H1 (cell line): ENCODE results near the gene KEL. TPM values are rescaled to one million over a fixed set of nuclear protein-coding genes. Genes with fewer than 3 reads are reported as not detected.

Experiments used
- CTCF ChIA-PET: fragments of 300-600 bp; sonication (Branson Sonifier 250); formaldehyde crosslinking; loops from one replicate; lab custom pipeline; 2021; ENCODE audit not compliant: partially characterized antibody; lab: Charles Lee
- POLR2A ChIA-PET: fragments of 300-600 bp; sonication (Branson Sonifier 250); formaldehyde crosslinking; loops from one replicate; lab custom pipeline; 2021; ENCODE audit warnings: inconsistent platforms; ENCODE audit not compliant: partially characterized antibody; lab: Charles Lee
- DNase-seq, 2 experiments: peaks; one replicate each; pipeline versions ENCODE4 v3.0.0 to v3.0.0-alpha.2; 2010 to 2022; ENCODE audit warnings: low spot score in 2 of 2, low read depth in 1 of 2, mixed read lengths in 1 of 2
- FAIRE-seq: peaks from 2 replicates; lab custom pipeline; 2011; peaks lifted over from hg19 to GRCh38; lab: Jason Lieb, UNC
- H2AFZ ChIP-seq: 2 replicates; pipeline ENCODE4 v1.8.1; 2012; ENCODE audit warnings: low read length, inconsistent platforms
- H2AK5ac ChIP-seq: 2 replicates; pipeline ENCODE4 v1.6.1; 2013; ENCODE audit warnings: low read depth, low read length
- H2BK120ac ChIP-seq: replicated peaks from 2 replicates; pipeline ENCODE3; 2013; ENCODE audit warnings: low read depth, low read length, inconsistent platforms
- H2BK12ac ChIP-seq: 2 replicates; pipeline ENCODE4 v1.6.1; 2013; ENCODE audit warnings: low read depth, low read length
- H2BK15ac ChIP-seq: 2 replicates; pipeline ENCODE4 v1.6.1; 2013; ENCODE audit warnings: low read length
- H2BK20ac ChIP-seq: 2 replicates; pipeline ENCODE4 v1.6.1; 2013; ENCODE audit warnings: low read length
- H2BK5ac ChIP-seq: 2 replicates; pipeline ENCODE4 v1.6.1; 2013; ENCODE audit warnings: low read depth, low read length
- H3K14ac ChIP-seq: 2 replicates; pipeline ENCODE4 v1.6.1; 2013; ENCODE audit warnings: inconsistent platforms; ENCODE audit not compliant: insufficient read length
- H3K18ac ChIP-seq: 2 replicates; pipeline ENCODE4 v1.6.1; 2013; ENCODE audit warnings: low read length; ENCODE audit errors: extremely low read depth
- H3K23ac ChIP-seq: 2 replicates; pipeline ENCODE4 v1.6.1; 2013; ENCODE audit warnings: inconsistent platforms; ENCODE audit not compliant: insufficient read length
- H3K23me2 ChIP-seq: 2 replicates; pipeline ENCODE4 v1.6.1; 2013; ENCODE audit warnings: low read depth, low read length
- H3K27ac ChIP-seq: 2 replicates; pipeline ENCODE4 v1.6.1; 2011; ENCODE audit warnings: low read depth, low read length, inconsistent platforms
- H3K27me3 ChIP-seq, 4 experiments: replicated peaks in 1 of 4; 1 replicate in 1 of 4; 2 replicates in 3 of 4; pipeline versions ENCODE4 v1.6.1 to v1.8.1; 2011 to 2013; ENCODE audit warnings: low read length in 3 of 4, mild to moderate bottlenecking in 3 of 4, inconsistent platforms in 2 of 4, mixed read lengths in 2 of 4, moderate library complexity in 1 of 4; ENCODE audit not compliant: control insufficient read depth in 3 of 4, insufficient read depth in 3 of 4; ENCODE audit errors: extremely low read depth in 1 of 4
- H3K36me3 ChIP-seq, 4 experiments: 2 replicates each; pipeline versions ENCODE4 v1.6.1 to v1.8.1; 2011 to 2013; ENCODE audit warnings: mild to moderate bottlenecking in 4 of 4, low read length in 3 of 4, moderate library complexity in 2 of 4, control low read depth in 1 of 4, inconsistent platforms in 1 of 4; ENCODE audit not compliant: insufficient read depth in 4 of 4, control insufficient read depth in 2 of 4
- H3K4ac ChIP-seq: replicated peaks from 2 replicates; pipeline ENCODE3; 2013; ENCODE audit warnings: low read length, low read depth, mixed read lengths, inconsistent platforms; ENCODE audit not compliant: insufficient read length
- H3K4me1 ChIP-seq, 4 experiments: replicated peaks in 1 of 4; 1 replicate in 1 of 4; 2 replicates in 3 of 4; pipeline versions ENCODE4 v1.6.1 to v1.8.1; 2011 to 2013; ENCODE audit warnings: low read length in 3 of 4, inconsistent platforms in 2 of 4, mixed read lengths in 1 of 4; ENCODE audit not compliant: insufficient read depth in 4 of 4, control insufficient read depth in 3 of 4
- H3K4me2 ChIP-seq, 2 experiments: 2 replicates each; pipeline versions ENCODE4 v1.6.1 to v1.8.1; 2011 to 2013; ENCODE audit warnings: low read depth in 2 of 2, low read length in 2 of 2, control low read depth in 1 of 2, inconsistent platforms in 1 of 2, mild to moderate bottlenecking in 1 of 2; ENCODE audit not compliant: insufficient read depth in 1 of 2
- H3K4me3 ChIP-seq, 4 experiments: fragments of 200-600, 300-600 bp in 1 of 4; sonication (generic), shearing (Covaris generic), sonication (Bioruptor Twin) in 1 of 4; 2 replicates each; pipeline versions ENCODE4 v1.5.1 to v1.8.1; 2011 to 2016; ENCODE audit warnings: low read length in 4 of 4, low read depth in 3 of 4, control low read depth in 2 of 4, inconsistent platforms in 2 of 4, mild to moderate bottlenecking in 2 of 4, mixed read lengths in 1 of 4, moderate library complexity in 1 of 4; ENCODE audit not compliant: insufficient read depth in 2 of 4; ENCODE audit errors: extremely low read depth in 1 of 4
- H3K56ac ChIP-seq: replicated peaks from 2 replicates; pipeline ENCODE3; 2013; ENCODE audit warnings: low read depth, mild to moderate bottlenecking, mixed read lengths, low read length, inconsistent platforms; ENCODE audit not compliant: insufficient read length
- H3K79me1 ChIP-seq: 2 replicates; pipeline ENCODE4 v1.6.1; 2013; ENCODE audit warnings: low read depth, low read length, control low read depth
- H3K79me2 ChIP-seq, 2 experiments: 2 replicates each; pipeline versions ENCODE4 v1.6.1 to v1.8.1; 2012 to 2013; ENCODE audit warnings: low read length in 2 of 2, mild to moderate bottlenecking in 2 of 2, inconsistent platforms in 1 of 2; ENCODE audit not compliant: insufficient read depth in 2 of 2, control insufficient read depth in 1 of 2
- H3K9ac ChIP-seq, 4 experiments: replicated peaks in 1 of 4; 1 replicate in 1 of 4; 2 replicates in 3 of 4; pipeline versions ENCODE4 v1.6.1 to v1.8.1; 2011 to 2013; ENCODE audit warnings: low read depth in 3 of 4, low read length in 3 of 4, control low read depth in 2 of 4, mild to moderate bottlenecking in 2 of 4, moderate library complexity in 2 of 4, inconsistent platforms in 1 of 4; ENCODE audit errors: extremely low read depth in 1 of 4
- H3K9me3 ChIP-seq, 2 experiments: 2 replicates each; pipeline versions ENCODE4 v1.6.1 to v1.8.1; 2012 to 2013; ENCODE audit warnings: mild to moderate bottlenecking in 2 of 2, moderate library complexity in 2 of 2, control low read depth in 1 of 2, inconsistent platforms in 1 of 2, low read depth in 1 of 2, low read length in 1 of 2, mixed read lengths in 1 of 2; ENCODE audit not compliant: insufficient read depth in 2 of 2
- H4K20me1 ChIP-seq, 2 experiments: replicated peaks in 1 of 2; 2 replicates each; pipeline versions ENCODE3 to v1.8.1; 2011 to 2013; ENCODE audit warnings: inconsistent platforms in 2 of 2, low read length in 2 of 2, mild to moderate bottlenecking in 1 of 2; ENCODE audit not compliant: insufficient read depth in 2 of 2, control insufficient read depth in 1 of 2
- H4K5ac ChIP-seq: 2 replicates; pipeline ENCODE4 v1.6.1; 2013; ENCODE audit warnings: low read length, low read depth, mixed read lengths, inconsistent platforms; ENCODE audit not compliant: insufficient read length
- H4K8ac ChIP-seq: 2 replicates; pipeline ENCODE4 v1.8.0; 2013; ENCODE audit warnings: mild to moderate bottlenecking, moderate library complexity, low read length, inconsistent platforms; ENCODE audit not compliant: insufficient read depth; ENCODE audit errors: extremely low read depth
- H4K91ac ChIP-seq: replicated peaks from 2 replicates; pipeline ENCODE3; 2013; ENCODE audit warnings: low read length, mixed read lengths, inconsistent platforms; ENCODE audit not compliant: insufficient read length
- CREB1 ChIP-seq: IDR thresholded peaks from 2 replicates; pipeline ENCODE4 v1.6.1; 2012; ENCODE audit warnings: inconsistent platforms
- EZH2 ChIP-seq: fragments of 200-600 bp; sonication (generic); IDR thresholded peaks from 2 replicates; pipeline ENCODE4 v1.7.1; 2012; ENCODE audit warnings: low read depth, mild to moderate bottlenecking, moderate library complexity, low read length, inconsistent platforms; ENCODE audit not compliant: severe bottlenecking
- KDM4A ChIP-seq: IDR thresholded peaks from one replicate; pipeline ENCODE4 v1.7.1; 2012; ENCODE audit warnings: low read depth, mild to moderate bottlenecking, moderate library complexity, low read length, inconsistent platforms; ENCODE audit not compliant: severe bottlenecking
- MAFK ChIP-seq: IDR thresholded peaks from 2 replicates; pipeline ENCODE4 v1.6.1; 2012; ENCODE audit warnings: low read depth, mild to moderate bottlenecking, improper control_type of control experiment, low read length
- RAD21 ChIP-seq, 2 experiments: IDR thresholded peaks in 1 of 2; conservative IDR thresholded peaks in 1 of 2; 2 replicates each; pipeline ENCODE4 v1.6.1; 2011; ENCODE audit warnings: low read depth in 2 of 2, low read length in 2 of 2, improper control_type of control experiment in 1 of 2, inconsistent platforms in 1 of 2, mild to moderate bottlenecking in 1 of 2, moderate library complexity in 1 of 2
- RBBP5 ChIP-seq: IDR thresholded peaks from 2 replicates; pipeline ENCODE4 v1.7.1; 2012; ENCODE audit warnings: low read depth, mild to moderate bottlenecking, inconsistent platforms, low read length, moderate library complexity, borderline replicate concordance
- RXRA ChIP-seq: IDR thresholded peaks from 2 replicates; pipeline ENCODE4 v1.6.1; 2011; ENCODE audit warnings: low read depth, mild to moderate bottlenecking, low read length, moderate library complexity; ENCODE audit not compliant: insufficient read depth
- SIRT6 ChIP-seq: IDR thresholded peaks from one replicate; pipeline ENCODE4 v1.7.1; 2012; ENCODE audit warnings: low read length, inconsistent platforms
- whole genome bisulfite sequencing, 2 experiments: shearing (Covaris generic) in 1 of 2; methylation state at CpG; one replicate each; pipeline versions ENCODE4 v1.1.6 to v1.1.7; 2013 to 2015; ENCODE audit warnings: low lambda C conversion rate in 2 of 2, mixed read lengths in 2 of 2, inconsistent platforms in 1 of 2, low coverage in 1 of 2, missing lambda C conversion rate in 1 of 2; ENCODE audit not compliant: insufficient replicate concordance in 2 of 2, insufficient coverage in 1 of 2, insufficient read length in 1 of 2; ENCODE audit errors: extremely low coverage in 1 of 2, missing lambda C conversion rate in 1 of 2; 5-methylcytosine and 5-hydroxymethylcytosine counted together
- polyA plus RNA-seq, 7 experiments: library from polyadenylated mRNA; depleted of rRNA in 3 of 7; stranded (reverse) in 5 of 7; unstranded in 2 of 7; fragments of >200 nt in 5 of 7; fragments of 200-250 nt in 2 of 7; gene quantifications; 1 replicate in 5 of 7; 2 replicates in 1 of 7; 4 replicates in 1 of 7; pipeline versions ENCODE4 v1.2.1 to v1.2.3, GENCODE V29; 2011 to 2013; ENCODE audit warnings: missing spikeins in 2 of 7, mixed read lengths in 2 of 7
- total RNA-seq: library from RNA; stranded (reverse); fragmentation: NEBNext Ultra II Directional; extraction: Animal tissue kit (Norgen Biotek cat#: 25700); gene quantifications from 2 replicates; pipeline ENCODE4 v1.2.1, GENCODE V29; 2021
- TF ChIP-seq, protein P1 (sequence below), 3 experiments: IDR thresholded peaks; 1 replicate in 2 of 3; 2 replicates in 1 of 3; pipeline versions ENCODE4 v1.5.1 to v1.6.1; 2011; ENCODE audit warnings: low read length in 3 of 3, mild to moderate bottlenecking in 3 of 3, inconsistent platforms in 2 of 3, low read depth in 1 of 3, moderate library complexity in 1 of 3; ENCODE audit not compliant: insufficient read depth in 1 of 3; ENCODE audit errors: control extremely low read depth in 1 of 3

The KEL gene
- total and polyA plus RNA-seq, 2 of the 8 experiments (the other 6 are each of a cell fraction or from before 2014, with no cell fraction given), result 1.8 to 1.9 TPM

GRCh38 chr7:142932386-142933091, 29.6 kb downstream of the KEL start:
- Histone ChIP-seq H3K14ac (no peak overlapping the region), H4K5ac (no peak overlapping the region), H3K4ac (no peak overlapping the region), H3K79me2 (no peaks in the 10 kb centered on the region), H3K23ac (no peak overlapping the region), H3K27ac (no peak overlapping the region), H3K4me3 (no peak overlapping the region), H3K18ac (no peak overlapping the region), H4K91ac (no peak overlapping the region), H3K36me3 (no peaks in the 10 kb centered on the region), H2BK120ac (no peak overlapping the region), H3K4me2 (no peak overlapping the region; a peak in 1 of 4 replicates), H2BK15ac (no peak overlapping the region), H3K79me1 (no peaks in the 10 kb centered on the region), H2BK20ac (no peak overlapping the region), H4K20me1 (no peaks in the 10 kb centered on the region), H2BK5ac (no peak overlapping the region), H2AK5ac (no peak overlapping the region), H3K9ac (no peak overlapping the region), H2BK12ac (no peak overlapping the region), H3K4me1 (peaks cover 0 to 5% (median 2%) of the 10 kb centered on the region in 4 experiments; a peak in 3 of 7 replicates), H3K23me2 (peaks cover 2% of the 10 kb centered on the region; the same call in 1 of the 2 replicates), H2AFZ (0 out of 2 replicates have a peak overlapping the region, but pooled peaks have one; percentile 44), H4K8ac (no peak overlapping the region), H3K56ac (no peak overlapping the region), H3K9me3 (no peaks in the 10 kb centered on the region), H3K27me3 (no peaks in the 10 kb centered on the region; a peak in 2 of 7 replicates)
- DNase-seq, result no peak
- 88% methylated on average over 5 of the region's 5 CpGs; no CpG with 5 or more reads in 1 of the 2 experiments for WGBS, 2 experiments
- ChIA-PET CTCF (interaction anchor here (0.8 to 4.4 kb wide), 14 partner anchors 7 to 119 kb away, joined by 3 to 36 read pairs (median 8); no protein-coding TSS in a partner anchor), POLR2A (interaction anchor here (0.9 kb wide), 1 partner anchor 22 kb away, joined by 3 read pairs; no protein-coding TSS in a partner anchor)
- no peak for FAIRE-seq
- no peak for TF ChIP-seq EZH2
- TF ChIP-seq, protein P1, sequence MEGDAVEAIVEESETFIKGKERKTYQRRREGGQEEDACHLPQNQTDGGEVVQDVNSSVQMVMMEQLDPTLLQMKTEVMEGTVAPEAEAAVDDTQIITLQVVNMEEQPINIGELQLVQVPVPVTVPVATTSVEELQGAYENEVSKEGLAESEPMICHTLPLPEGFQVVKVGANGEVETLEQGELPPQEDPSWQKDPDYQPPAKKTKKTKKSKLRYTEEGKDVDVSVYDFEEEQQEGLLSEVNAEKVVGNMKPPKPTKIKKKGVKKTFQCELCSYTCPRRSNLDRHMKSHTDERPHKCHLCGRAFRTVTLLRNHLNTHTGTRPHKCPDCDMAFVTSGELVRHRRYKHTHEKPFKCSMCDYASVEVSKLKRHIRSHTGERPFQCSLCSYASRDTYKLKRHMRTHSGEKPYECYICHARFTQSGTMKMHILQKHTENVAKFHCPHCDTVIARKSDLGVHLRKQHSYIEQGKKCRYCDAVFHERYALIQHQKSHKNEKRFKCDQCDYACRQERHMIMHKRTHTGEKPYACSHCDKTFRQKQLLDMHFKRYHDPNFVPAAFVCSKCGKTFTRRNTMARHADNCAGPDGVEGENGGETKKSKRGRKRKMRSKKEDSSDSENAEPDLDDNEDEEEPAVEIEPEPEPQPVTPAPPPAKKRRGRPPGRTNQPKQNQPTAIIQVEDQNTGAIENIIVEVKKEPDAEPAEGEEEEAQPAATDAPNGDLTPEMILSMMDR (IDR thresholded peaks at IDR 0.05; ENCODE audit: control extremely low read depth in 1 of 3, insufficient read depth in 1 of 3, low read depth in 1 of 3, low read length in 3 of 3), result no peak
- TF ChIP-seq CREB1, result no peak
- TF ChIP-seq RAD21 (IDR thresholded peaks at IDR 0.05 in 1 of 2, conservative IDR thresholded peaks at IDR 0.05 in 1 of 2; ENCODE audit: low read depth in 2 of 2, low read length in 2 of 2), result no peak
- TF ChIP-seq MAFK, result no peak
- TF ChIP-seq RBBP5, result no peak
- TF ChIP-seq RXRA, result no peak
- TF ChIP-seq KDM4A, result no peak
- no peak for TF ChIP-seq SIRT6
